NB4 (cell line): ENCODE data around the gene VASH2.

Experiments
- MYC ChIP-seq: IDR thresholded peaks from 2 replicates; pipeline ENCODE4 v1.6.1; 2011; ENCODE audit warnings: low read depth, low read length
- POLR2A ChIP-seq: IDR thresholded peaks from 2 replicates; pipeline ENCODE4 v1.6.1; 2011; ENCODE audit warnings: mild to moderate bottlenecking; ENCODE audit not compliant: insufficient read length; ENCODE audit errors: extremely low read depth
- TF ChIP-seq, protein P1 (sequence below): IDR thresholded peaks from one replicate; pipeline ENCODE4 v1.5.1; 2012; ENCODE audit warnings: low read depth, low read length
- TF ChIP-seq, protein P2 (sequence below): IDR thresholded peaks from 2 replicates; pipeline ENCODE4 v1.6.1; 2011; ENCODE audit warnings: low read depth, low read length

DNA sequence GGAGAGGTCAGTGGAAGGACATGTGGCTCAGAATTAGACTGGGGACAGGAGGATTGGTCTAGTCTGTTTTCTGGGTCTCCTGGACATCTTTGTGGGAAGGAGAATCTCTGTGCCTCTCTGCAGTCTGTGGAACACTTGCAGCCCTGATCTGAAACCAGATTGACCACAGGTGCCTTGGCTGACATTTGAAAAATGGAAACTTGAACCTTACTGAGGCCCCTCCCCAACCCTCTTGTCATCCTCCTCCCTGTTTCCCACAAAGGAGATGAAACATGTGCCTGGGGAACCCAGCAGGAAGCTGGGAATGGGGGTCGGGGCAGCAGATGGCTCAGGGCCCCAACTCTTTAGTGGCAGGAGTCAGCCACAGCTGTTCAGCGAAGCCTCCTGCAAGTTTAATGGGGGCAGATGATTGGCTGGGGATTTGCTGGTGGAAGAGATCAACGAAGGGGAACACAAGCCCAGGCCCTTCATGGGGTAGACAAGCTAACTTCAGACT lies 18.1 kb downstream of the VASH2 start:
- TF ChIP-seq, protein P1, sequence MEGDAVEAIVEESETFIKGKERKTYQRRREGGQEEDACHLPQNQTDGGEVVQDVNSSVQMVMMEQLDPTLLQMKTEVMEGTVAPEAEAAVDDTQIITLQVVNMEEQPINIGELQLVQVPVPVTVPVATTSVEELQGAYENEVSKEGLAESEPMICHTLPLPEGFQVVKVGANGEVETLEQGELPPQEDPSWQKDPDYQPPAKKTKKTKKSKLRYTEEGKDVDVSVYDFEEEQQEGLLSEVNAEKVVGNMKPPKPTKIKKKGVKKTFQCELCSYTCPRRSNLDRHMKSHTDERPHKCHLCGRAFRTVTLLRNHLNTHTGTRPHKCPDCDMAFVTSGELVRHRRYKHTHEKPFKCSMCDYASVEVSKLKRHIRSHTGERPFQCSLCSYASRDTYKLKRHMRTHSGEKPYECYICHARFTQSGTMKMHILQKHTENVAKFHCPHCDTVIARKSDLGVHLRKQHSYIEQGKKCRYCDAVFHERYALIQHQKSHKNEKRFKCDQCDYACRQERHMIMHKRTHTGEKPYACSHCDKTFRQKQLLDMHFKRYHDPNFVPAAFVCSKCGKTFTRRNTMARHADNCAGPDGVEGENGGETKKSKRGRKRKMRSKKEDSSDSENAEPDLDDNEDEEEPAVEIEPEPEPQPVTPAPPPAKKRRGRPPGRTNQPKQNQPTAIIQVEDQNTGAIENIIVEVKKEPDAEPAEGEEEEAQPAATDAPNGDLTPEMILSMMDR = no peak
- no peak for TF ChIP-seq POLR2A
- TF ChIP-seq, protein P2, sequence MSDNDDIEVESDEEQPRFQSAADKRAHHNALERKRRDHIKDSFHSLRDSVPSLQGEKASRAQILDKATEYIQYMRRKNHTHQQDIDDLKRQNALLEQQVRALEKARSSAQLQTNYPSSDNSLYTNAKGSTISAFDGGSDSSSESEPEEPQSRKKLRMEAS = no peak
- TF ChIP-seq MYC = no peak
